GM12872 (cell line): ENCODE measurements around the gene TBX10.

ENCODE experiments used
- TF ChIP-seq, protein P1 (sequence below): IDR thresholded peaks from 3 replicates; pipeline ENCODE4 v1.5.1; 2011; ENCODE audit warnings: low read depth, mild to moderate bottlenecking, low read length, moderate library complexity; ENCODE audit not compliant: insufficient read depth

TBX10 gene

GRCh38 chr11:67626970-67627369 lies 12.6 kb downstream of the TBX10 start:
- TF ChIP-seq, protein P1, sequence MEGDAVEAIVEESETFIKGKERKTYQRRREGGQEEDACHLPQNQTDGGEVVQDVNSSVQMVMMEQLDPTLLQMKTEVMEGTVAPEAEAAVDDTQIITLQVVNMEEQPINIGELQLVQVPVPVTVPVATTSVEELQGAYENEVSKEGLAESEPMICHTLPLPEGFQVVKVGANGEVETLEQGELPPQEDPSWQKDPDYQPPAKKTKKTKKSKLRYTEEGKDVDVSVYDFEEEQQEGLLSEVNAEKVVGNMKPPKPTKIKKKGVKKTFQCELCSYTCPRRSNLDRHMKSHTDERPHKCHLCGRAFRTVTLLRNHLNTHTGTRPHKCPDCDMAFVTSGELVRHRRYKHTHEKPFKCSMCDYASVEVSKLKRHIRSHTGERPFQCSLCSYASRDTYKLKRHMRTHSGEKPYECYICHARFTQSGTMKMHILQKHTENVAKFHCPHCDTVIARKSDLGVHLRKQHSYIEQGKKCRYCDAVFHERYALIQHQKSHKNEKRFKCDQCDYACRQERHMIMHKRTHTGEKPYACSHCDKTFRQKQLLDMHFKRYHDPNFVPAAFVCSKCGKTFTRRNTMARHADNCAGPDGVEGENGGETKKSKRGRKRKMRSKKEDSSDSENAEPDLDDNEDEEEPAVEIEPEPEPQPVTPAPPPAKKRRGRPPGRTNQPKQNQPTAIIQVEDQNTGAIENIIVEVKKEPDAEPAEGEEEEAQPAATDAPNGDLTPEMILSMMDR: no peak

DNA sequence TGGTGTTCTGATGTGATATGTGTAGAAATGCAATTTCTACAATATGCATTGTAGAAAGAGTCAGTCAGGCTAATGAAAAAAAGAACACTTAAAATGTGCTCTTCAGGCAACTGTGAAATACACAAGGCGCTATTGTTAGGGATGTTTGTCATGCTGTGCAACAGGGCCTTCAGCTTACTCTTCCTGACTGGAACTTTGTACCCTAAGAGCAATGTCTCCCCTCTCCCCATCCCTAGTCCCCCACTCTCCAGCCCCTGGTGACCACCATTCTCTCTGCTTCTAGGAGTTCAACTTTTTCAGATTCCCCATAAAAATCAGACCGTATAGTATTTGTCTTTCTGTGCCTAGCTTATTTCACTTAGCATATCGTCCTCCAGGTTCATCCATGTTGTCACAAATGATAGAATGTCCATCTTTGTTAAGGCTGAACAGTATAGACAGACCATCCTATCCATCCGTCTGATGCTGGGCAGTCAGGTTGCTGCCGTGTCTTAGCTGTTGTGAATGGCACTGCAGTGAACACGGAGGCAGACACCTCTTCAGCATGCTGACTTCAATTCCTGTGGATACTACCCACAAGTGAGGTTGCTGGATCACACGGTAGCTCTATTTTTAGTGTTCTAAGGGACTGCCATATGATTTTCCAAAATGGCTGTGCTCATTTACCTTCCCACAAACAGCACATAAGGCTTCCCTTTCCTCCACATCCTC lies 22.2 kb downstream of the TBX10 start:
- TF ChIP-seq, protein P1: no peak

DNA sequence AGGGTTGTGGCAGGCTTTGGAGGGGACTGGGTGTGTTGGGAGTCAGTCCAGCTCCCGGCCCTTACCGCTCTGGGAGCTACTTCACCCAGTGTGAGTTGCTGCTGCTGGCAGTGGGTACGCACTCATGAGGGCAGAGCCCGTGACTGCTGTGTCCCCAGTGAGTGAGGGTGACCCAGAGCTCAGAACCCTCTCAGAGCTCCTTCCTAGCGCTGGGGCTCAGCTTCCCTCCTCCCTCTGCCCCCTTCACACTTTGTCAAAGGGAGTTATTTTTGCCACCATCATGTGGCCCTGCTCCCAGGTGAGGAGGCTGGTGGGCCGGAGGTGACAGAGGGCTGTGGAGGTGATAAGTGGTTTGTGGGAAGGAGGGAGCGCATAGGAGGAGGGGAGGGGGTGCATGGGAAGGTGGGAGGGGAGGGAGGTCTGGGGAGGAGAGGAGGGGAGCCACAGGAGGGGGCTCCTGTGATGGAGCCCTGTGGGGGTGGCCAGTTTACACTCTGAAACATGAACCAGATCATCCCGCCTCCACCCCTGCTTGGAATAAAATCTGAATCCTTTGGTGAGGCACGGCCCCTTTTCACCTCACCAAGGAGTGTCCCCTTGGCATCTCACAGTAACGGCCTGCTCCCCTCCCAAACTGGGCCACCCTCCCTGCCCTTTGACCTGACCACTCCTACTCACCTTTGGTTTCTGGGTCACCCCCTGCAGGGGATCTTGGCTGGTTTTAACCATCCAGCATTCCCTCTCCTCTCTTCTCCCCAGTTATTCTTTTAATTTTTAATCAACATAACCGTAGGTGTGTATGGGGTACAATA lies 22.9 kb downstream of the TBX10 start:
- TF ChIP-seq, protein P1: no peak

- TF ChIP-seq, protein P1: no peak
Observed at GRCh38 chr11:67615728-67616430, 23.7 kb downstream of the TBX10 start.

DNA sequence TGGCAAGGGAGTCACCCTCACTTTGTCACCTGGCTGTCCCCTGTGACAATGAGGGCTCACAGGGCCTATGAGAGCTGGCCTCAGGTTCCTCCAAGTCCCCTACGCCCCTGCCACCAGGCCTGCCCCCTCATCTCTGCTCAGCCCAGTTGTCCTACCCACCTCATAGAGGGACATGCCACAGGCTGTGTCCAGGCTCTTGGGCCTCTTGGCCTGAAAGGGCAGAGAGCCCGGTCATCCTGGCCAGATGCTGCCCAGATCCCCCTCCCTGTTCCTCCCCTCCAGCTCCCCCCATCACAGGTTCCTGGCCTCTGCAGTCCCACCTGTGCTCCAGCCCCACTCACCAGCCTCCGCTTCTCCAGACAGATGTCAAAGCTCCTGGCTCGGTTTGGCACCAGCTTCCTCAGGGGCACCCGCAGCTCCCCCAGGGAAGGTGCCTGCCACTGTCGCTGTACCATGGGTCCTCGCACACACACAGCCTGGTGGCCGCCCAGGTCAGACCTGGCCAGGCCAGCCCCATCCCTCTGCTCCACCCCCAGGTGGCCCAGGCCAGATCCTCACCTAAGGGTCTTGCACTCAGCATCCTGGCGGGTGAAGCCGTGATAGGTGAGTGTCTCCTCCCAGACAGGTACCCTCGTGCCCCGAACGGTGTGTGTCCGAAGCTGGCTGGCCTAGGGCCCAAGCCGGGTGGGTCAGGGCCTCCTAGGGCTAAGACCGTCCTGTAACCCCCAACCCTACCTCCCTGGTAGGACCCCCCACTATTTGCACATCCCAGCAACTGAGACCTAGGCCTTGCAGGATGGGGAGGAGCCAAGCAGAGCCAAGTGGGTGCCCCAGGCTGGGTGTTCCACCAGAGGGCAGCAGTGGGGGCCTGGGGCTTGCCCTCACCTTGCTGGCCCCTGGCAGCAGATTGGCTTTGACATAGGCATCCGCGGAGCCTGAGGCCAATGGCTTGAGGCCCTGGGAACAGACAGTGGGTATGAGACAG lies 24.5 kb downstream of the TBX10 start:
- TF ChIP-seq, protein P1: peak; percentile 76

DNA sequence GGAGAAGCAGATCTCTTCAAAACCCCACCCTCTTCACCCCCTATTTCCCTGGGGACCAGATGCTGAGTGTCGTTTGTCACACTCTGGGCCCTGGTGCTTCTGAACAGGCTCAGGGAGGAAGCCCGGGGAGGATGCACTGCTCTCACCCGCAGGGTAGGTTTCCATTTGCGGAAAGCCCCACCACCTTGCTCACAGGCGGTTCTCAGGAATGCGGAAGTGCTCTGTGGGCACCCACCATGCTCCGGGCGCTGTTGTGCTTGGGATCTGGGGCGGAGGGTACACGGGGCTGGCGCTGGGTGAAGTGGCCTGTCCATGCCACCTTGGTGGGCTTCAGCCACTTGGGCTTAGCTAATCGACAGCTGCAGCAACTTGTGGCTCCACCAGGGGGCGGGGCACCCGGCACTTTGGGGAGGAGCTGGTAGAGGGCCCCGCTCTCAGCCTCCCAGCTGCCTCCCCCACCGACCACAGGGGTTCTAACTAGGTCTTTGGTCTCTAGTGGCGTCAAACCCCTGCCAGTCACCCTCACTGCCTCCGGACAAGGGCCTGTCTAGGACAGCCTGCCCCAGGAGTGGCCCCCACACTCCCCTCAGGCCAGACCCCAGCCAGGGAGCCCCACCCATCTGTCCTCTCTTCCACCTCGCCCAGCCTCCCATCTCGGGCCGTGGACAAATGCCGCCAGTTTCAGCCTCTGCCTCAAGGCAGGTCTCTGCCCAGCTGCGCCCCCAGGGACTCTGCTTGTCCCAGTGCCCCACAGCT lies 25.4 kb downstream of the TBX10 start:
- TF ChIP-seq, protein P1: peak; percentile 64
